Neural progenitor cell (in vitro differentiated cells): Measurements from ENCODE around the gene HOXD3. TPM values are rescaled to one million over a fixed set of nuclear protein-coding genes. Genes with fewer than 3 reads are reported as not detected.

Source experiments
- DNase-seq: peaks from one replicate; pipeline ENCODE4 v3.0.0-alpha.2; 2016; ENCODE audit warnings: low spot score
- H2AFZ ChIP-seq: fragments of 200-600 bp; sonication (generic); replicated peaks from 2 replicates; pipeline ENCODE4 v1.6.1; 2016; ENCODE audit warnings: antibody characterized with exemption
- H3F3A ChIP-seq: fragments of 200-600 bp; sonication (generic); 2 replicates; pipeline ENCODE4 v1.6.1; 2016; ENCODE audit warnings: antibody characterized with exemption, low read depth
- H3K27ac ChIP-seq: fragments of 200-600 bp; sonication (generic); 2 replicates; pipeline ENCODE4 v1.5.1; 2016; ENCODE audit warnings: mild to moderate bottlenecking
- H3K27me3 ChIP-seq: fragments of 200-600 bp; sonication (generic); 2 replicates; pipeline ENCODE4 v1.6.1; 2016; ENCODE audit warnings: mild to moderate bottlenecking, moderate library complexity
- H3K36me3 ChIP-seq: fragments of 200-600 bp; sonication (generic); 2 replicates; pipeline ENCODE4 v1.5.1; 2016
- H3K4me1 ChIP-seq: fragments of 200-600 bp; sonication (generic); 2 replicates; pipeline ENCODE4 v1.6.1; 2016; ENCODE audit warnings: mixed run types
- H3K4me2 ChIP-seq: fragments of 200-600 bp; sonication (generic); 2 replicates; pipeline ENCODE4 v1.6.1; 2016
- H3K4me3 ChIP-seq: fragments of 200-600 bp; sonication (generic); 2 replicates; pipeline ENCODE4 v1.5.1; 2016
- H3K79me2 ChIP-seq: fragments of 200-600 bp; sonication (generic); 2 replicates; pipeline ENCODE4 v1.6.1; 2016; ENCODE audit warnings: low read depth
- H3K9ac ChIP-seq: fragments of 200-600 bp; sonication (generic); 2 replicates; pipeline ENCODE4 v1.6.1; 2016
- H3K9me3 ChIP-seq: fragments of 200-600 bp; sonication (generic); 2 replicates; pipeline ENCODE4 v1.5.1; 2016; ENCODE audit warnings: low read depth
- H4K20me1 ChIP-seq: fragments of 200-600 bp; sonication (generic); 2 replicates; pipeline ENCODE4 v1.6.1; 2016; ENCODE audit warnings: low read depth
- H3K27ac Mint-ChIP-seq: 3 replicates; pipeline ENCODE4 v1.8.0; 2021; ENCODE audit warnings: mixed read lengths
- H3K27me3 Mint-ChIP-seq: 2 replicates; pipeline ENCODE4 v1.8.0; 2022; ENCODE audit warnings: low read depth, mild to moderate bottlenecking, inconsistent platforms, moderate library complexity, mixed read lengths; ENCODE audit not compliant: insufficient read depth
- H3K36me3 Mint-ChIP-seq: 3 replicates; pipeline ENCODE4 v1.8.0; 2021; ENCODE audit warnings: mixed read lengths
- H3K4me1 Mint-ChIP-seq: 3 replicates; pipeline ENCODE4 v1.8.0; 2021; ENCODE audit warnings: mixed read lengths
- H3K4me3 Mint-ChIP-seq: 3 replicates; pipeline ENCODE4 v1.8.0; 2021; ENCODE audit warnings: mild to moderate bottlenecking, moderate library complexity, mixed read lengths
- H3K9me3 Mint-ChIP-seq: 3 replicates; pipeline ENCODE4 v1.8.0; 2020; ENCODE audit warnings: mixed read lengths
- CTCF ChIP-seq: fragments of 200-600 bp; sonication (generic); IDR thresholded peaks from 2 replicates; pipeline ENCODE4 v1.5.1; 2017; ENCODE audit warnings: antibody characterized with exemption, mild to moderate bottlenecking
- EZH2 ChIP-seq: fragments of 200-600 bp; sonication (generic); IDR thresholded peaks from 2 replicates; pipeline ENCODE4 v1.6.1; 2017; ENCODE audit warnings: antibody characterized with exemption, mild to moderate bottlenecking, moderate library complexity
- EZH2phosphoT487 ChIP-seq: fragments of 200-600 bp; sonication (generic); IDR thresholded peaks from 2 replicates; pipeline ENCODE4 v1.6.1; 2017; ENCODE audit warnings: antibody characterized with exemption
- total RNA-seq: library from RNA; depleted of rRNA; stranded (reverse); fragments of >200 nt; gene quantifications from 2 replicates; pipeline ENCODE4 v1.2.3, GENCODE V29; 2015; ENCODE audit warnings: low replicate concordance

HOXD3 gene
- total RNA-seq, 1 donor from 2014 or later: not detected

- Histone ChIP-seq H3K4me1 (peaks cover 3% of the 10 kb centered on the region), H2AFZ (no peak overlapping the region), H3K9ac (no peak overlapping the region), H4K20me1 (peaks cover 89% of the 10 kb centered on the region), H3K79me2 (no peaks in the 10 kb centered on the region), H3K9me3 (no peaks in the 10 kb centered on the region), H3K4me2 (no peak overlapping the region), H3K4me3 (no peak overlapping the region), H3K27me3 (peaks cover 100% of the 10 kb centered on the region), H3K27ac (no peak overlapping the region), H3F3A (peaks cover 3% of the 10 kb centered on the region), H3K36me3 (no peaks in the 10 kb centered on the region)
- Mint-ChIP-seq H3K27ac (no peak overlapping the region), H3K9me3 (peaks cover 5% of the 10 kb centered on the region), H3K36me3 (no peaks in the 10 kb centered on the region), H3K27me3 (peaks cover 77% of the 10 kb centered on the region), H3K4me3 (no peak overlapping the region), H3K4me1 (peaks cover 17% of the 10 kb centered on the region)
- TF ChIP-seq EZH2phosphoT487 (no peak), EZH2 (no peak), CTCF (no peak)
- DNase-seq: no peak
Measured at GRCh38 chr2:176125772-176126054, 31.4 kb upstream of the HOXD3 start.

- Mint-ChIP-seq H3K4me3 (no peak overlapping the region), H3K9me3 (peaks cover 9% of the 10 kb centered on the region)
- H2AFZ ChIP-seq: no peak overlapping the region
Measured at GRCh38 chr2:176126929-176127773, 30.0 kb upstream of the HOXD3 start.

GRCh38 chr2:176127774-176128072 lies 29.4 kb upstream of the HOXD3 start:
- Histone ChIP-seq H3K4me2 (no peak overlapping the region), H3K79me2 (no peaks in the 10 kb centered on the region), H3K4me1 (peaks cover 3% of the 10 kb centered on the region), H3K9ac (no peak overlapping the region), H3K4me3 (no peak overlapping the region), H3K27me3 (peaks cover 100% of the 10 kb centered on the region), H4K20me1 (peaks cover 88% of the 10 kb centered on the region), H3F3A (peaks cover 3% of the 10 kb centered on the region), H2AFZ (no peak overlapping the region), H3K36me3 (no peaks in the 10 kb centered on the region), H3K27ac (no peak overlapping the region), H3K9me3 (no peaks in the 10 kb centered on the region)
- DNase-seq: no peak
- Mint-ChIP-seq H3K36me3 (no peaks in the 10 kb centered on the region), H3K27ac (no peak overlapping the region), H3K4me1 (peaks cover 17% of the 10 kb centered on the region), H3K27me3 (peaks cover 85% of the 10 kb centered on the region), H3K4me3 (no peak overlapping the region), H3K9me3 (peaks cover 11% of the 10 kb centered on the region)
- TF ChIP-seq CTCF (no peak), EZH2 (no peak), EZH2phosphoT487 (no peak)

More at GRCh38 chr2:176126929-176127773, 30.0 kb upstream of the HOXD3 start:
- H3K27me3 Mint-ChIP-seq: peaks cover 82% of the 10 kb centered on the region
- no peak overlapping the region for H3K27ac Mint-ChIP-seq
- Histone ChIP-seq H3K27ac (no peak overlapping the region), H3K27me3 (peaks cover 100% of the 10 kb centered on the region), H3K9ac (no peak overlapping the region), H3K36me3 (no peaks in the 10 kb centered on the region), H3K4me3 (no peak overlapping the region), H3K4me2 (no peak overlapping the region), H4K20me1 (peaks cover 88% of the 10 kb centered on the region), H3K9me3 (no peaks in the 10 kb centered on the region), H3F3A (peaks cover 3% of the 10 kb centered on the region), H3K79me2 (no peaks in the 10 kb centered on the region), H3K4me1 (peaks cover 3% of the 10 kb centered on the region)
- peaks cover 17% of the 10 kb centered on the region for H3K4me1 Mint-ChIP-seq
- TF ChIP-seq EZH2phosphoT487 (no peak), CTCF (peak; percentile 95), EZH2 (no peak)
- DNase-seq: peak; percentile 82
- no peaks in the 10 kb centered on the region for H3K36me3 Mint-ChIP-seq
